GM13977 (cell line): ENCODE results near the gene COL8A1.

Experiments used
- DNase-seq: peaks from one replicate; pipeline ENCODE4 v3.0.0; 2012; ENCODE audit warnings: low spot score
- CTCF ChIP-seq: IDR thresholded peaks from 2 replicates; pipeline ENCODE4 v1.5.1; 2012; ENCODE audit warnings: mild to moderate bottlenecking, control low read depth; ENCODE audit not compliant: insufficient read depth; ENCODE audit errors: extremely low read depth, missing control alignments
- in situ Hi-C: fragments of 300-500 bp; cut with MboI; formaldehyde crosslinking; loops from one replicate; pipeline ENCODE4 v1.12.0; 2022; ENCODE audit warnings: low sequenced_read_pairs, low pct_unique_long_range_greater_than_20kb, mixed read lengths, inconsistent platforms; ENCODE audit not compliant: unreplicated experiment

COL8A1 gene

GRCh38 chr3:99620077-99620767 is 18.2 kb upstream of the COL8A1 start:
- no peak for TF ChIP-seq CTCF
- DNase-seq = no peak
- in situ Hi-C loops = no loop called here

DNA sequence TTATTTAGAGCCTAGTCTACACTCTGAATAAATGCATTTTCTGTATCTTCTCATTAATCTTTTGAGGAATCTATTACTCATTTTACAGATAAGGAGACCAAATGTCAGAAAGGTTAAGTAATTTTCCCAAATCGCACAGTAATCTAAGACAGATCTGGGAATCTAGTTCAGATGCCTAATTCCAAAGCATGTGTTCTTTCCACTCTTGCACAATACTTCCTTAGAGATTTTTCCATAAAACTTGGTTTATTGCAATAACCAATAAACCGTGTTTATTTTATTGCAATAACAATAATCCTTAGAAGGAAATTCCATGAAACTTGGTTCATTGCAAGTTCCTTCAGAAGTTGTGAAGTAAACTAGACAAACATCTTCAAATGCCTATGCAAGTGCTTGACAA is 17.4 kb upstream of the COL8A1 start:
- in situ Hi-C loops = no loop called here
- no peak for TF ChIP-seq CTCF
- DNase-seq = no peak

DNA sequence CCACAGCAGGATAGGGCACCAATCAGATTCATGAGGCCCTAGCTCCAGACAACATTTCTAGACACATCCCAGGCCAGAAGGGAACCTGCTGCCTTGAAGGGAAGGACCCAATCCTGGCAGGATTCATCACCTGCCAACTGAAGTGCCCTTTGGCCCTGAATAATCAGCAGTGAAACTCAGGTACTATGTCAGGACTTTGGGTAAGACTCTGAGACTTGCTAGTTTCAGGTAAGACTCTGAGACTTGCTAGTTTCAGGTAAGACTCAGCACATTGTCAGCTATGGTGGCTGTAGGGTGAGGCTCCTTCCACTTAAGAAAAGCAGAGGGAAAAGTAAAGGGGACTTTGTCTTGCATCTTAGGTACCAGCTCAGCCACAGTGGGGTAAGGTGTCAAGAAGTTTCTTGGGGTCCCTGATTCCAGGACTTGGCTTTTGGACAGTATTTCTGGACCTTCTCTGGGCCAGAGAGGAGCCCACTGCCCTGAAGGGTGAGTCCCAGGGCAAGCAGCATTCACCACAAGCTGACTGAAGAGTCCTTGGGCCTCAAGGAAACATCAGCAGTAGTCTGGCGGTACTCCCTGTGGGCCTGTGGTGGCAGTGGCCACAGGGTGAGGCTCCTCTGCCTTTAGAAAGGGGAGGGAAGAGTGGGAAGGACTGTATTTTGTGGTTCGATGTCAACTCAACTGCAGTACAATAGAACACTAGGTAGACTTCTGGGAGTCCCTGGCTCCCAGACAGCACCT is 13.7 kb upstream of the COL8A1 start:
- DNase-seq = no peak
- in situ Hi-C loops = no loop called here
- TF ChIP-seq CTCF = no peak

DNA sequence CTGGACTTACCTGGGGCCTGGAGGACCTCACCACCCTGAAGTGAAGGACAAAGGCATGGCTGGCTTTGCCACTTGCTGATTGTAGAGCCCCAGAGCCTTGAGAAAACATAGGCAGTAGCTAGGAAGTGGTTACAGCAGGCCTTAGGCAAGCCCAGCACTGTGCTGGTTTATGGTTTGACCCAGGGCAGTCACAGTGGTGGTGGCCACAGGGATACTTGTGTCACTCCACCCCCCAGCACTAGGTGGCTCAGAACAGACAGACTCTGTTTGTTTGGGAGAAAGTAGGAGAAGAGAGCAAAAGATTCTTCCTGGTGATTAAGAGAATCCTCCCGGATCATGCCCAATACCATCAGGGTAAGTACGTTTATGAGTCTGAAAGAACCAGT is 13.2 kb upstream of the COL8A1 start:
- in situ Hi-C loops = no loop called here
- no peak for TF ChIP-seq CTCF
- no peak for DNase-seq

- no peak for TF ChIP-seq CTCF
- no peak for DNase-seq
- in situ Hi-C loops = no loop called here
Measured at GRCh38 chr3:99625643-99626416, 12.6 kb upstream of the COL8A1 start.

GRCh38 chr3:99626417-99626788 is 12.0 kb upstream of the COL8A1 start:
- TF ChIP-seq CTCF = no peak
- in situ Hi-C loops = no loop called here
- no peak for DNase-seq
